ENCODE results near the gene NTRK3. TPM values are rescaled to one million over a fixed set of nuclear protein-coding genes. Genes with fewer than 3 reads are reported as not detected.
A peak's percentile ranks its signal among the peaks of the same experiment; 100 is the strongest.

The NTRK3 gene
- total RNA-seq, 1 experiment from 2014 or later: not detected

DNA sequence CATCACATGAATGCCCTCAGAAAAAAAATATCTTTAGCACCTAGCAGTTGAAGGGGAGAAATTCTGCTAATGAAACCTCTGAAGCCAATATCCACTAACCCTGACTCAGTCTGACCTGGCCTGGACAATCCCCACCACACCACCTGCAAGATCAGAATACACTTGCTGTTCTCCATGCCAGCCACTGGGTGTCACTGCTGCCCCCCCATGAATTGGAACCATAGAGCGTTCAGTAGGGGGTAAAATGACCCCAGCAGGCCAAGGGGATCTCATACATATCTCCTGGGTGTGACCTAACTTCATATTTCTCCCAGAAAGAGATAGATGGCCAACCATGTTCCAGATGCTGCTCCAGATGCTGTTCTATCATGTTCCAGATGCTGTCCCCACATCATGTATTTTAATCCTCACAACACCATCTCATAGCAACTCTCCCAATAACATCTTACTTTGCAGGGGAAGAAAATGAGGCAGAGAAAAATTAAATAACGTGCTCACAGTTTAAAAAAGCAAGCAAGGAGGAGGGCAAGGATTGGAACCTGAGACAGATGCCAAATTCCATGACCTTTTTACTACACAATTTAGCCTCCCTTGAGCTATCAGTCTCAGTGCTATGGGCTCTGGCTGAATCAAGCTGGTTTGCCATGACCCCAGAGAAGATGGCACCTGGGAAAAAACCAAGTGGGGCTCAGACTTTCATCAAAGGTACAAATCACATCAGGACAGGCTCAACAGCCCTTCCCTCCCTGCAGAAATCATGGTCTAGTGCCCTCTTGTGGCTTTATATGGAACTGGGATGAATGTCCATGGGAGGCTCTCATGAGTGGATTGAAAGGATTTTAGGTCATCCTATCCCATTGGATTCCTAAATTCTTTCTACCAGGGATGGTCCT lies 12.4 kb downstream of the NTRK3 start:
- Histone ChIP-seq H3K36me3 (ENCODE audit: control insufficient read depth, insufficient read depth, low read length) (no peaks in the 10 kb centered on the region), H3K4me3 (ENCODE audit: low read depth, low read length) (no peak overlapping the region), H3K27me3 (replicated peaks; ENCODE audit: control insufficient read depth, insufficient read depth, low read length) (no peaks in the 10 kb centered on the region), H3K4me1 (no peaks in the 10 kb centered on the region; the same call in 1 of the 2 replicates), H3K9me3 (no peaks in the 10 kb centered on the region)
- H3K9me3 Mint-ChIP-seq (ENCODE audit: unreplicated experiment): no peaks in the 10 kb centered on the region
- TF ChIP-seq, protein P1, sequence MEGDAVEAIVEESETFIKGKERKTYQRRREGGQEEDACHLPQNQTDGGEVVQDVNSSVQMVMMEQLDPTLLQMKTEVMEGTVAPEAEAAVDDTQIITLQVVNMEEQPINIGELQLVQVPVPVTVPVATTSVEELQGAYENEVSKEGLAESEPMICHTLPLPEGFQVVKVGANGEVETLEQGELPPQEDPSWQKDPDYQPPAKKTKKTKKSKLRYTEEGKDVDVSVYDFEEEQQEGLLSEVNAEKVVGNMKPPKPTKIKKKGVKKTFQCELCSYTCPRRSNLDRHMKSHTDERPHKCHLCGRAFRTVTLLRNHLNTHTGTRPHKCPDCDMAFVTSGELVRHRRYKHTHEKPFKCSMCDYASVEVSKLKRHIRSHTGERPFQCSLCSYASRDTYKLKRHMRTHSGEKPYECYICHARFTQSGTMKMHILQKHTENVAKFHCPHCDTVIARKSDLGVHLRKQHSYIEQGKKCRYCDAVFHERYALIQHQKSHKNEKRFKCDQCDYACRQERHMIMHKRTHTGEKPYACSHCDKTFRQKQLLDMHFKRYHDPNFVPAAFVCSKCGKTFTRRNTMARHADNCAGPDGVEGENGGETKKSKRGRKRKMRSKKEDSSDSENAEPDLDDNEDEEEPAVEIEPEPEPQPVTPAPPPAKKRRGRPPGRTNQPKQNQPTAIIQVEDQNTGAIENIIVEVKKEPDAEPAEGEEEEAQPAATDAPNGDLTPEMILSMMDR (IDR thresholded peaks at IDR 0.05; ENCODE audit: insufficient read depth in 1 of 2, low read depth in 1 of 2, low read length in 1 of 2, severe bottlenecking in 1 of 2, unreplicated experiment in 1 of 2): peak; percentile 43 to 62
- BruUV-seq (replicated peaks): no TSS peak
- H3K4me3 Mint-ChIP-seq (ENCODE audit: unreplicated experiment): no peak overlapping the region
- intact Hi-C loops (cut with micrococcal nuclease; ENCODE audit: unreplicated experiment): loop anchor here (10.0 kb wide), 1 partner anchor 1619 kb away; no protein-coding TSS in a partner anchor
- ChIA-PET CTCF (no interaction called here), POLR2A (no interaction called here)
- DNase-seq: peak in 1 of 2 experiments; percentile 29
- H3K27ac Mint-ChIP-seq (ENCODE audit: unreplicated experiment): no peak overlapping the region
- peaks cover 10% of the 10 kb centered on the region for H3K27me3 Mint-ChIP-seq (ENCODE audit: insufficient read depth, unreplicated experiment)
- peaks cover 4% of the 10 kb centered on the region for H3K36me3 Mint-ChIP-seq (ENCODE audit: insufficient read depth, unreplicated experiment)
- H3K4me1 Mint-ChIP-seq (ENCODE audit: low read depth, unreplicated experiment): no peaks in the 10 kb centered on the region

DNA sequence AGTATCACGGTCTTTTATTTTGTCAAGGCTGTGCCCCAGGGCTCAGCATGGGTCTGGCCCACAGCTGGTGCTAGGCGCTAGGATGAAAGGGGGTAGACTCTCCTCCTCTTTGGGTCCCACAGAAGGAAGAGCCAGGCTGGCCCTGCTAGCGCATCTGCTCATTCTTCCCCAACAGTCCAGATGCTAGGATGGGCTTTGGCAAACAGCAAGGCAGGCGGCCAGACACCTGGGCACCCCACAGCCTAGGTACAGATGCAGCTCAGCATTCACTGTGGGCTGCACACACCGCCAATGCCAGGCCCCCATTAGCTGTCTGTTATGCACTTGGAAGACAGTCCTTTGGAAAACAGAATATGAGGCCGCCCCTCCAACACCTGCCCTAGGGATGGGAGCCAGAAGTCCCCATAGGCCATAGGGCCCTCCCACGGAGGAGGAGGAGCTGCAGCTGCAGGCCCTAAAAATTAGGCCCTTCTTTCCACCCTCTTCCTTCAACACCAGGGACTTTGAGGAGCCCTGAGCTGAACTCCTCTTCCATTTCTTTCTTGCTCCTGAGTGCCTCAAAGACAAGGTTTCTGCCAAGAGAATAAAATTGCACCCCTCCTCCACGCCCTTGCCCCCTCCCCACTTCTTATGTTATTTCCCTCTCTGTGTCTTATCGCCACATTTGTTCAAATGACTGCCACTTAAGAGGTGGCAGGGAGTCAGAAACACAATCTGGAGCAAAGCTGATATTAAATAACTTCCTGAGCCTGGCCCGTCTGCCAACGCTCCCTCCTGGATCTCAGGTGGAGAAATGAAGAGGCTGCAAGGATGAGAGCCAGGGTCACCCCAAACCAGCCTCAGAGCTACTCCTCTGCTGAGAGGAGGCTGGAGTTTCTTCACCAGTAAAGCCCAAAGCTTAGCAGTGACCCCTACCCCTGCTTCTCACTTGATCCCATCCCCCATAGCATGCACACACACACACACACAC lies 13.7 kb downstream of the NTRK3 start:
- H3K27me3 Mint-ChIP-seq (ENCODE audit: insufficient read depth, unreplicated experiment): peaks cover 7% of the 10 kb centered on the region
- Histone ChIP-seq H3K4me1 (no peaks in the 10 kb centered on the region; the same call in 1 of the 2 replicates), H3K36me3 (ENCODE audit: control insufficient read depth, insufficient read depth, low read length) (no peaks in the 10 kb centered on the region), H3K9me3 (no peaks in the 10 kb centered on the region), H3K4me3 (ENCODE audit: low read depth, low read length) (no peak overlapping the region), H3K27me3 (replicated peaks; ENCODE audit: control insufficient read depth, insufficient read depth, low read length) (no peaks in the 10 kb centered on the region)
- ChIA-PET POLR2A (no interaction called here), CTCF (interaction anchor here (1.2 kb wide), 1 partner anchor 503 kb away, joined by 3 read pairs; no protein-coding TSS in a partner anchor)
- intact Hi-C loops (cut with micrococcal nuclease; ENCODE audit: unreplicated experiment): loop anchor here (10.0 kb wide), 1 partner anchor 1618 kb away; no protein-coding TSS in a partner anchor
- H3K36me3 Mint-ChIP-seq (ENCODE audit: insufficient read depth, unreplicated experiment): peaks cover 4% of the 10 kb centered on the region
- no TSS peak for BruUV-seq (replicated peaks)
- TF ChIP-seq, protein P1 (IDR thresholded peaks at IDR 0.05; ENCODE audit: insufficient read depth in 1 of 2, low read depth in 1 of 2, low read length in 1 of 2, severe bottlenecking in 1 of 2, unreplicated experiment in 1 of 2): no peak
- no peak overlapping the region for H3K4me3 Mint-ChIP-seq (ENCODE audit: unreplicated experiment)
- H3K27ac Mint-ChIP-seq (ENCODE audit: unreplicated experiment): no peak overlapping the region
- DNase-seq: no peak
- H3K9me3 Mint-ChIP-seq (ENCODE audit: unreplicated experiment): no peaks in the 10 kb centered on the region
- no peaks in the 10 kb centered on the region for H3K4me1 Mint-ChIP-seq (ENCODE audit: low read depth, unreplicated experiment)

DNA sequence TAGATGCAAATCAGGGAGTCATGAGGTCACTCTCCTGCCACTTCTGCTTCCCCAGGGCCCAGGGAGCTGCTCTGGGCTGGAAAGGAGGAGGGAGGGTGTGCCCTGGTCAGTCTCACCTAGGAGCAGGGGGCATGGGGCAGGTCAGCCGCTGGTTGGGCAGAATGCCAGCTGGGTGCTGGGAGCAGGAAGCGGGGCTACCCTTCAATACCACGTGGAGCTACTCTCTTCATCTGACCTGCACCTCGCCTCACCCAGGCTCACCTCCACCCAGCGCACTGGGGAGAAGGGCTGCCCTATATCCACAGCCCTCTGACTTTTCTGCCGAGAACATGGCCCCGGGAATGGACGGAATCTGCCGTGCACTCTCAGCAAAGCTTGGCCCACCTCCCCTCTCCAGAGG lies 15.1 kb downstream of the NTRK3 start:
- H3K4me3 Mint-ChIP-seq (ENCODE audit: unreplicated experiment): no peak overlapping the region
- H3K27ac Mint-ChIP-seq (ENCODE audit: unreplicated experiment): no peak overlapping the region
- TF ChIP-seq, protein P1 (IDR thresholded peaks at IDR 0.05; ENCODE audit: insufficient read depth in 1 of 2, low read depth in 1 of 2, low read length in 1 of 2, severe bottlenecking in 1 of 2, unreplicated experiment in 1 of 2): no peak
- peaks cover 2% of the 10 kb centered on the region for H3K27me3 Mint-ChIP-seq (ENCODE audit: insufficient read depth, unreplicated experiment)
- no peaks in the 10 kb centered on the region; the same call in 1 of the 2 replicates for H3K4me1 ChIP-seq
- no peaks in the 10 kb centered on the region for H3K27me3 ChIP-seq (replicated peaks; ENCODE audit: control insufficient read depth, insufficient read depth, low read length)
- no peak overlapping the region for H3K4me3 ChIP-seq (ENCODE audit: low read depth, low read length)
- intact Hi-C loops (cut with micrococcal nuclease; ENCODE audit: unreplicated experiment): loop anchor here (10.0 kb wide), 1 partner anchor 1617 kb away; no protein-coding TSS in a partner anchor
- no peaks in the 10 kb centered on the region for H3K36me3 ChIP-seq (ENCODE audit: control insufficient read depth, insufficient read depth, low read length)
- CTCF ChIA-PET: no interaction called here
- POLR2A ChIA-PET: no interaction called here
- no peak for DNase-seq
- no peaks in the 10 kb centered on the region for H3K9me3 Mint-ChIP-seq (ENCODE audit: unreplicated experiment)
- H3K9me3 ChIP-seq: no peaks in the 10 kb centered on the region
- no peaks in the 10 kb centered on the region for H3K4me1 Mint-ChIP-seq (ENCODE audit: low read depth, unreplicated experiment)
- BruUV-seq (replicated peaks): no TSS peak
- H3K36me3 Mint-ChIP-seq (ENCODE audit: insufficient read depth, unreplicated experiment): peaks cover 4% of the 10 kb centered on the region

Measured in Caco-2 (cell line).